SK-N-SH (cell line): ENCODE results near the gene PRMT7. TPM values are rescaled to one million over a fixed set of nuclear protein-coding genes. Genes with fewer than 3 reads are reported as not detected.

Source experiments
- CTCF ChIA-PET: fragments of 300-600, 350-600 bp; formaldehyde crosslinking; extraction: SDS; loops from one replicate; lab custom pipeline; 2021; lab: Yijun Ruan, JAX
- POLR2A ChIA-PET: fragments of 350-600 bp; sonication (Branson Sonifier 250); formaldehyde crosslinking; extraction: SDS; loops from one replicate; lab custom pipeline; 2020; ENCODE audit warnings: antibody characterized with exemption, inconsistent platforms; lab: Yijun Ruan, JAX
- DNase-seq: peaks from one replicate; pipeline ENCODE4 v3.0.0; 2012
- H2AFZ ChIP-seq: fragments of 200-600 bp; sonication (generic); 2 replicates; pipeline ENCODE4 v1.8.1; 2016; ENCODE audit warnings: antibody characterized with exemption, mild to moderate bottlenecking, low read depth
- H3F3A ChIP-seq: fragments of 200-600 bp; sonication (generic); replicated peaks from 2 replicates; pipeline ENCODE3; 2016; ENCODE audit warnings: antibody characterized with exemption, mild to moderate bottlenecking; ENCODE audit not compliant: insufficient read depth
- H3K27ac ChIP-seq, 2 experiments: fragments of 200-500 bp in 1 of 2; fragments of 200-600 bp in 1 of 2; sonication (Bioruptor generic) in 1 of 2; sonication (generic), shearing (Covaris generic) in 1 of 2; 2 replicates each; pipeline versions ENCODE4 v1.5.1 to v1.6.1; 2014 to 2016; ENCODE audit warnings: low read depth in 2 of 2, inconsistent platforms in 1 of 2, low read length in 1 of 2, mild to moderate bottlenecking in 1 of 2, mixed read lengths in 1 of 2
- H3K27me3 ChIP-seq: fragments of 200-600 bp; sonication (generic), shearing (Covaris generic); 2 replicates; pipeline ENCODE4 v1.6.1; 2016; ENCODE audit warnings: mixed run types; ENCODE audit not compliant: insufficient read depth
- H3K36me3 ChIP-seq, 2 experiments: fragments of 200-500 bp in 1 of 2; fragments of 200-600 bp in 1 of 2; sonication (Bioruptor generic) in 1 of 2; sonication (generic) in 1 of 2; replicated peaks in 1 of 2; 2 replicates each; pipeline versions ENCODE3 to v1.5.1; 2014 to 2016; ENCODE audit warnings: low read length in 1 of 2, mild to moderate bottlenecking in 1 of 2; ENCODE audit not compliant: insufficient read depth in 2 of 2, control insufficient read depth in 1 of 2
- H3K4me1 ChIP-seq, 2 experiments: fragments of 200-500 bp in 1 of 2; fragments of 200-600 bp in 1 of 2; sonication (Bioruptor generic) in 1 of 2; sonication (generic), shearing (Covaris generic) in 1 of 2; 2 replicates each; pipeline versions ENCODE4 v1.5.1 to v1.6.1; 2014 to 2016; ENCODE audit warnings: low read depth in 1 of 2, low read length in 1 of 2, mixed run types in 1 of 2; ENCODE audit not compliant: insufficient read depth in 2 of 2, control insufficient read depth in 1 of 2
- H3K4me2 ChIP-seq: fragments of 200-600 bp; sonication (generic), shearing (Covaris generic); 2 replicates; pipeline ENCODE4 v1.6.1; 2017; ENCODE audit warnings: mixed run types
- H3K4me3 ChIP-seq, 2 experiments: fragments of 200-500 bp in 1 of 2; fragments of 200-600 bp in 1 of 2; sonication (Bioruptor generic) in 1 of 2; sonication (generic), shearing (Covaris generic) in 1 of 2; 2 replicates each; pipeline versions ENCODE4 v1.5.1 to v1.8.1; 2014 to 2016; ENCODE audit warnings: low read depth in 2 of 2, inconsistent platforms in 1 of 2, low read length in 1 of 2, mild to moderate bottlenecking in 1 of 2, mixed read lengths in 1 of 2, moderate library complexity in 1 of 2
- H3K79me2 ChIP-seq: fragments of 200-600 bp; sonication (generic); 2 replicates; pipeline ENCODE4 v1.8.1; 2017; ENCODE audit warnings: mild to moderate bottlenecking; ENCODE audit not compliant: insufficient read depth
- H3K9ac ChIP-seq: fragments of 200-600 bp; sonication (generic); 2 replicates; pipeline ENCODE4 v1.6.1; 2017; ENCODE audit warnings: mixed run types
- H3K9me2 ChIP-seq: fragments of 200-600 bp; sonication (generic); 2 replicates; pipeline ENCODE4 v1.6.1; 2017; ENCODE audit warnings: mixed run types
- H3K9me3 ChIP-seq: fragments of 200-600 bp; sonication (generic); 2 replicates; pipeline ENCODE4 v1.6.1; 2017; ENCODE audit warnings: mixed run types, mild to moderate bottlenecking, moderate library complexity
- H4K20me1 ChIP-seq: fragments of 200-600 bp; sonication (generic); 2 replicates; pipeline ENCODE4 v1.6.1; 2017; ENCODE audit warnings: mild to moderate bottlenecking, mixed run types; ENCODE audit not compliant: insufficient read depth
- CHD2 ChIP-seq: fragments of 150-350 bp; IDR thresholded peaks from 2 replicates; pipeline ENCODE4 v1.6.1; 2018; ENCODE audit warnings: low read length; ENCODE audit not compliant: partially characterized antibody
- ELF1 ChIP-seq: IDR thresholded peaks from 2 replicates; pipeline ENCODE4 v1.4.0; 2012
- EZH2phosphoT487 ChIP-seq: fragments of 200-600 bp; sonication (generic); IDR thresholded peaks from 2 replicates; pipeline ENCODE4 v1.6.1; 2017; ENCODE audit warnings: low read depth, mixed run types, mild to moderate bottlenecking, antibody characterized with exemption, moderate library complexity, borderline replicate concordance
- FOSL2 ChIP-seq: IDR thresholded peaks from 2 replicates; pipeline ENCODE4 v1.4.0; 2012; ENCODE audit warnings: low read depth, mild to moderate bottlenecking, moderate library complexity, borderline replicate concordance
- GABPA ChIP-seq: IDR thresholded peaks from 2 replicates; pipeline ENCODE4 v1.4.0; 2012; ENCODE audit warnings: low read depth, mild to moderate bottlenecking
- IRF3 ChIP-seq: fragments of 150-350 bp; IDR thresholded peaks from 2 replicates; pipeline ENCODE4 v1.6.1; 2016; ENCODE audit warnings: mild to moderate bottlenecking, low read depth, low read length
- JUND ChIP-seq: IDR thresholded peaks from 2 replicates; pipeline ENCODE4 v1.4.0; 2012
- MEF2A ChIP-seq: IDR thresholded peaks from 2 replicates; pipeline ENCODE4 v1.4.0; 2012; ENCODE audit warnings: low read depth, borderline replicate concordance
- NFIC ChIP-seq: IDR thresholded peaks from 2 replicates; pipeline ENCODE4 v1.4.0; 2012; ENCODE audit warnings: borderline replicate concordance
- NRF1 ChIP-seq: IDR thresholded peaks from 2 replicates; pipeline ENCODE4 v1.6.1; 2012; ENCODE audit warnings: low read depth, mild to moderate bottlenecking, low read length
- POLR2AphosphoS5 ChIP-seq: IDR thresholded peaks from 2 replicates; pipeline ENCODE4 v1.6.1; 2012; ENCODE audit warnings: low read depth, low read length
- RAD21 ChIP-seq: IDR thresholded peaks from 2 replicates; pipeline ENCODE4 v1.6.1; 2012; ENCODE audit warnings: mild to moderate bottlenecking, low read length
- RCOR1 ChIP-seq: fragments of 150-350 bp; IDR thresholded peaks from 2 replicates; pipeline ENCODE4 v1.6.1; 2017; ENCODE audit warnings: antibody characterized with exemption, low read length
- REST ChIP-seq: IDR thresholded peaks from 2 replicates; pipeline ENCODE4 v1.6.1; 2012; ENCODE audit warnings: mild to moderate bottlenecking, low read depth, low read length, moderate library complexity
- RFX5 ChIP-seq: IDR thresholded peaks from 2 replicates; pipeline ENCODE4 v1.6.1; 2012; ENCODE audit warnings: mild to moderate bottlenecking, improper control_type of control experiment, low read length
- SIN3A ChIP-seq: IDR thresholded peaks from 2 replicates; pipeline ENCODE4 v1.6.1; 2012; ENCODE audit warnings: low read depth, mild to moderate bottlenecking, low read length, moderate library complexity, borderline replicate concordance
- SMC3 ChIP-seq: IDR thresholded peaks from 2 replicates; pipeline ENCODE4 v1.6.1; 2012; ENCODE audit warnings: low read depth, low read length, improper control_type of control experiment
- USF1 ChIP-seq: IDR thresholded peaks from 2 replicates; pipeline ENCODE4 v1.4.0; 2012; ENCODE audit warnings: low read depth, borderline replicate concordance
- YY1 ChIP-seq: IDR thresholded peaks from 2 replicates; pipeline ENCODE4 v1.4.0; 2012; ENCODE audit warnings: low read depth, mild to moderate bottlenecking
- ZBTB33 ChIP-seq: IDR thresholded peaks from 2 replicates; pipeline ENCODE4 v1.4.0; 2012; ENCODE audit warnings: low read depth, borderline replicate concordance
- WGBS: methylation state at CpG from one replicate; pipeline ENCODE4 v1.1.6; 2017; ENCODE audit warnings: low lambda C conversion rate; 5-methylcytosine and 5-hydroxymethylcytosine counted together
- polyA plus RNA-seq, 3 experiments: library from polyadenylated mRNA; depleted of rRNA; stranded (reverse); fragments of >200 nt; gene quantifications; 2 replicates each; pipeline ENCODE4 v1.2.3, GENCODE V29; 2012

Gene PRMT7
- polyA plus RNA-seq, 1 of the 3 experiments (the other 2 are of a cell fraction) = 46.0 TPM

GRCh38 chr16:68324336-68324735 is 13.5 kb downstream of the PRMT7 start:
- Histone ChIP-seq H3K27ac (no peak overlapping the region), H2AFZ (no peak overlapping the region), H3K4me2 (no peak overlapping the region), H3K4me3 (no peak overlapping the region), H3F3A (no peaks in the 10 kb centered on the region), H3K36me3 (peaks cover 20 to 25% of the 10 kb centered on the region in 2 experiments), H3K9me3 (no peaks in the 10 kb centered on the region), H3K4me1 (peaks cover 0 to 7% of the 10 kb centered on the region in 2 experiments; a peak in 1 of 4 replicates), H3K79me2 (no peaks in the 10 kb centered on the region), H3K27me3 (no peaks in the 10 kb centered on the region), H3K9me2 (no peaks in the 10 kb centered on the region), H3K9ac (no peak overlapping the region), H4K20me1 (no peaks in the 10 kb centered on the region)
- CTCF ChIA-PET = interaction anchor here (20.3 kb wide), 1 partner anchor 61 kb away, joined by 355 read pairs; the partner anchor contains the start of gene SLC7A6
- POLR2A ChIA-PET = no interaction called here
- TF ChIP-seq YY1 (no peak), RCOR1 (no peak), IRF3 (no peak), FOSL2 (no peak), ELF1 (no peak), POLR2AphosphoS5 (no peak), MEF2A (no peak), NRF1 (no peak), JUND (no peak), ZBTB33 (no peak), SMC3 (no peak), RFX5 (no peak), SIN3A (no peak), NFIC (no peak), CHD2 (no peak), USF1 (no peak), EZH2phosphoT487 (no peak), RAD21 (no peak), REST (no peak), GABPA (no peak)
- no peak for DNase-seq
- WGBS = 99% methylated on average over 5 of the region's 5 CpGs
